Suprapubic skin (tissue), 4 donors: Measurements from ENCODE around the gene ACSM3. TPM values are rescaled to one million over a fixed set of nuclear protein-coding genes. Genes with fewer than 3 reads are reported as not detected.
A peak's percentile ranks its signal among the peaks of the same experiment; 100 is the strongest.
"Not testable (repeated sequence)": the region's sequence is repeated elsewhere in the genome, so short reads cannot be mapped to it uniquely, and the experiment has no call there.

Experiments used
- DNase-seq, 2 donors: peaks; one replicate each; pipeline ENCODE4 v3.0.0-alpha.2; 2019; ENCODE audit warnings: low spot score in 2 of 2
- H3K27ac ChIP-seq: fragments of 200-600 bp; sonication (generic); one replicate; pipeline ENCODE4 v1.5.1; 2019
- H3K27me3 ChIP-seq: fragments of 200-600 bp; sonication (generic); one replicate; pipeline ENCODE4 v1.5.1; 2019
- H3K36me3 ChIP-seq: fragments of 200-600 bp; sonication (generic); one replicate; pipeline ENCODE4 v1.5.1; 2019
- H3K4me1 ChIP-seq: fragments of 200-600 bp; sonication (generic); one replicate; pipeline ENCODE4 v1.5.1; 2019
- H3K4me3 ChIP-seq: fragments of 200-600 bp; sonication (generic); one replicate; pipeline ENCODE4 v1.5.1; 2019; ENCODE audit warnings: mild to moderate bottlenecking
- H3K9me3 ChIP-seq: fragments of 200-600 bp; sonication (generic); one replicate; pipeline ENCODE4 v1.5.1; 2019
- EP300 ChIP-seq: sonication (generic); formaldehyde crosslinking; IDR thresholded peaks from one replicate; pipeline ENCODE4 v1.6.1; 2017; ENCODE audit warnings: antibody characterized with exemption
- POLR2A ChIP-seq, 2 donors: fragments of 450-650 bp; IDR thresholded peaks; one replicate each; pipeline ENCODE4 v1.6.1; 2017; ENCODE audit warnings: antibody characterized with exemption in 2 of 2, mild to moderate bottlenecking in 2 of 2, moderate library complexity in 2 of 2
- POLR2AphosphoS5 ChIP-seq, 3 donors: sonication (generic); formaldehyde crosslinking; IDR thresholded peaks; one replicate each; pipeline ENCODE4 v1.6.1; 2017; ENCODE audit warnings: antibody characterized with exemption in 3 of 3
- WGBS: methylation state at CpG from one replicate; pipeline ENCODE4 v1.1.5; 2018; 5-methylcytosine and 5-hydroxymethylcytosine counted together
- total RNA-seq, 4 donors: library from RNA; depleted of rRNA; stranded (reverse); fragments of >200 nt; gene quantifications; one replicate each; pipeline ENCODE4 v1.1.0, GENCODE V29; 2016
- TF ChIP-seq, protein P1 (sequence below), 2 donors: fragments of 200-600 bp in 1 of 2; fragments of 450-650 bp in 1 of 2; sonication (generic) in 1 of 2; IDR thresholded peaks; one replicate each; pipeline ENCODE4 v1.5.1; 2016 to 2019; ENCODE audit warnings: antibody characterized with exemption in 2 of 2, mild to moderate bottlenecking in 1 of 2, moderate library complexity in 1 of 2

ACSM3 gene
- total RNA-seq, 4 donors from 2014 or later: 5.2 to 11.7 (median 11.0) TPM

DNA sequence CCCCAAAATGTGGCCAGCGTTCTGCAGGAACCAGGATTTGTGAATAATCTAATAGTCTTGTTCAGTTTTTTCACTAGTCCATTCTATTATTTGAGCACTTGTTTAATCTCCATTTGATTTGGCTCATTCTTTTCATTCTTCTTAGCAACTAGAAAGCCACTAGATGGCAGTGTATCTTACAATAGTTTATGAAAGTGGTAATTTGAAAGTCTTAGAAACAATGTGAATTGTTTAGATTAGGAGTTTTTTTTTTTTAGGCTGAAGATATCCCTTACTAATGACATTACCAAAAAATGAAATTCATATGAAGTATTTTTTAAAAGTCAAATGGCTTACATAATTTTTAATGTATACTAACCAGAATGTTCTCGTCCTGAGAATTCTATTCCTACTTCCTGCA lies 35.8 kb downstream of the ACSM3 start:
- Histone ChIP-seq H3K27me3 (no peaks in the 10 kb centered on the region), H3K4me1 (no peaks in the 10 kb centered on the region), H3K36me3 (peaks cover 21% of the 10 kb centered on the region), H3K27ac (no peak overlapping the region), H3K9me3 (no peaks in the 10 kb centered on the region), H3K4me3 (no peak overlapping the region)
- 59% methylated on average over 2 of the region's 2 CpGs for WGBS
- TF ChIP-seq, protein P1, sequence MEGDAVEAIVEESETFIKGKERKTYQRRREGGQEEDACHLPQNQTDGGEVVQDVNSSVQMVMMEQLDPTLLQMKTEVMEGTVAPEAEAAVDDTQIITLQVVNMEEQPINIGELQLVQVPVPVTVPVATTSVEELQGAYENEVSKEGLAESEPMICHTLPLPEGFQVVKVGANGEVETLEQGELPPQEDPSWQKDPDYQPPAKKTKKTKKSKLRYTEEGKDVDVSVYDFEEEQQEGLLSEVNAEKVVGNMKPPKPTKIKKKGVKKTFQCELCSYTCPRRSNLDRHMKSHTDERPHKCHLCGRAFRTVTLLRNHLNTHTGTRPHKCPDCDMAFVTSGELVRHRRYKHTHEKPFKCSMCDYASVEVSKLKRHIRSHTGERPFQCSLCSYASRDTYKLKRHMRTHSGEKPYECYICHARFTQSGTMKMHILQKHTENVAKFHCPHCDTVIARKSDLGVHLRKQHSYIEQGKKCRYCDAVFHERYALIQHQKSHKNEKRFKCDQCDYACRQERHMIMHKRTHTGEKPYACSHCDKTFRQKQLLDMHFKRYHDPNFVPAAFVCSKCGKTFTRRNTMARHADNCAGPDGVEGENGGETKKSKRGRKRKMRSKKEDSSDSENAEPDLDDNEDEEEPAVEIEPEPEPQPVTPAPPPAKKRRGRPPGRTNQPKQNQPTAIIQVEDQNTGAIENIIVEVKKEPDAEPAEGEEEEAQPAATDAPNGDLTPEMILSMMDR (IDR thresholded peaks at IDR 0.05): peak; percentile 18 to 45
- TF ChIP-seq POLR2A (IDR thresholded peaks at IDR 0.05) (no peak), EP300 (no peak)
- DNase-seq: no peak

DNA sequence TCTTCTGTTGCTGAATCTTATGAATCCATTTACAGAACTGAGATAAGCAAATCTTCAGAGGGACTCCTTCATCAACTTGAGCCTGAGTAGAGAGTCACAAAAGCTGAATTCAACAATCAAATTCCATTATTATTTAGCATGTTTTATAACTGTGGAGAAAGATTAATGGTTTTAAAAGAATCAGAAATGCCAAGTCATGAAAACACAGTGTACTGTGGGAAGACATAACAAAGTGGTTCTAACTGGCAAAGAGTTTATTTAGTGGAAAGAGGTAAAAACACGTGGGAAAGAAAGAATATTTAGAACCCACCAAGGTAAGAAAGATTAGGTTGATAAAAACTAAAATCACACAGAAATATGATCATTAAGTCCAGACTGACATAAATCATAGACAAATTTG lies 37.5 kb downstream of the ACSM3 start:
- 64% methylated on average over 1 of the region's 1 CpG for WGBS

DNA sequence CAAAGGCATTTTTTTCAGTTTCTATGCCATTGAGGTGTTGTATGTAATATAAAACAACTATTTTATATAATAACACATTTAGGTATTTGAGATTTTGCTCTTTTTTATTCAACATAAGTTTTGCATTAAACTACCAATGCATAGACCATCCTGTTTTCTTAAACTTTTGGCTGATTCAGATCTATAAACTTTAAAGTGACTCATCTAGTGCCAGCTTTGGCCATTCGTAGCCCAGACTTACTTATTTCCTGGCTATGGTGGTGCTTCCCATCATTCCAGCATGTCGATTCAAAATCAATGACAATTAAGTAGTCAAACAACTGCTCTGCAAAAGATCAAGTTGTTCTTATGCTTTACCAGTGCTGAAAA lies 39.4 kb downstream of the ACSM3 start:
- 78% methylated on average over 2 of the region's 2 CpGs for WGBS
- H3K4me3 ChIP-seq: no peak overlapping the region

More for the DNA sequence above, 37.5 kb downstream of the ACSM3 start:
- Histone ChIP-seq H3K27ac (no peak overlapping the region), H3K36me3 (peaks cover 21% of the 10 kb centered on the region), H3K4me1 (peaks cover 9% of the 10 kb centered on the region), H3K4me3 (no peak overlapping the region), H3K27me3 (no peaks in the 10 kb centered on the region), H3K9me3 (no peaks in the 10 kb centered on the region)
- no peak for TF ChIP-seq POLR2A (IDR thresholded peaks at IDR 0.05)
- TF ChIP-seq, protein P1 (IDR thresholded peaks at IDR 0.05): no peak
- no peak for TF ChIP-seq POLR2AphosphoS5 (IDR thresholded peaks at IDR 0.05)
- no peak for TF ChIP-seq EP300
- no peak for DNase-seq

DNA sequence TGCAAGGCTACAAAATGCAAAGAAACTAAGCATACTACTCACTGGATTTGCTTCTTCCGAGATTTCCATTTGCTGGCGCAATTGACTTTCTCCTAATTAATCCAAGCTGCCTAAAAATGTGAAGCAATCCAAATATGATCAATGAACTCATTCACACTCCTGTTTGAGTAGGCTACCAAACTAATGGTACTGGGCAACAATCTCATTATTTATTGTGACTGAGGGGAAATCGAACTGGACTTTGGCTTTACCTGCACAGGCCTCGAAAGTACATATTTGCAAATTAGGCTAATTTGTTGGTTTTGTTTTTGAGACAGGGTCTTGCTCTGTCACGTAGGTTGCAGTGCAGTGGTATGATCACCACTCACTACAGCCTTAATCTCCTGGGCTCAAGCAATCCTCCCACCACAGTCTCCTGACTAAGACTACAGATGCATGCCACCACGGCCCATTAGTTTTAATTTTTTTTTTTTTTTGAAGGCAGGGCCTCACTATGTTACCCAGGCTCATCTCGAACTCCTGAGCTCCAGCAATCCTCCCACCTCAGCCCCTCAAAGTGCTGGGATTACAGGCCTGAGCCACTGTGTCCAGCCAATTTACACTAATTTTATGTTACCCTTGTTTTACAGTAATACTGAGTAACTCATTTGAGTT lies 39.9 kb downstream of the ACSM3 start:
- Histone ChIP-seq H3K4me3 (no peak overlapping the region), H3K36me3 (peaks cover 11% of the 10 kb centered on the region), H3K27ac (no peak overlapping the region), H3K27me3 (no peaks in the 10 kb centered on the region), H3K4me1 (peaks cover 16% of the 10 kb centered on the region), H3K9me3 (no peaks in the 10 kb centered on the region)
- DNase-seq: no peak
- 86% methylated on average over 7 of the region's 7 CpGs for WGBS
- TF ChIP-seq POLR2AphosphoS5 (IDR thresholded peaks at IDR 0.05) (no peak), POLR2A (IDR thresholded peaks at IDR 0.05) (no peak), EP300 (no peak)
- TF ChIP-seq, protein P1 (IDR thresholded peaks at IDR 0.05): no peak

More for the DNA sequence above, 39.4 kb downstream of the ACSM3 start:
- TF ChIP-seq, protein P1 (IDR thresholded peaks at IDR 0.05): no peak
- TF ChIP-seq EP300 (no peak), POLR2A (IDR thresholded peaks at IDR 0.05) (no peak)
- H3K4me1 ChIP-seq: peaks cover 16% of the 10 kb centered on the region
- H3K36me3 ChIP-seq: peaks cover 14% of the 10 kb centered on the region
- no peaks in the 10 kb centered on the region for H3K9me3 ChIP-seq
- no peaks in the 10 kb centered on the region for H3K27me3 ChIP-seq
- no peak overlapping the region for H3K27ac ChIP-seq
- no peak for DNase-seq

DNA sequence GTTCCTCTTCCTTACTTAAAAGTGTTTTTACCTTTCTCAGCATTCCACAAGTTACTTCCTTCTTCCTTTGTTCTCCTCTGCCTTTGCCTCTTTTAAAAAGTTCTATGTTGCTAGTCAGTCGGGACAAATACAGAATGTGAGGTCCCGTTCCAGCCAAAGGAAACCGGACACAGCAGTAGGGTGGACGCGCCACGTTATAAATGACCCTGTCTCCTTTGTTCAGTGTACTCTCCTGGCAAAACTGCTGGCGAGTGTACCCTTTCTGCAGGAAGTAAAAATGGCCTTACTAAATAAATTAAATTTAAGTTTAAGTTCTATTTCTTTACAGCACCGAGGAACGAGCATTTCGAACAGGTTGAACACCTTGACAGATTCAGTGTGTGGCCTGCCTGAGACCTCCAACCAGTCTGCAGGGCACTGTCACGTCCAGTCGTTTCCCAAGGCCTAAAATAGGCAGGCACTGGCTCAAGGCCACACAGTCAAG lies 41.9 kb downstream of the ACSM3 start:
- peaks cover 16% of the 10 kb centered on the region for H3K4me1 ChIP-seq
- not testable (repeated sequence) for H3K27me3 ChIP-seq, DNase-seq, H3K9me3 ChIP-seq, H3K36me3 ChIP-seq
- H3K4me3 ChIP-seq: peak overlapping the region; percentile 60
- WGBS: 12% methylated on average over 12 of the region's 12 CpGs
- H3K27ac ChIP-seq: peak overlapping the region; percentile 80
